GM21360 (cell line): ENCODE data around the gene C1orf116.

Experiments
- ATAC-seq: cut with Tn5 transposase; IDR thresholded peaks from one replicate; pipeline ENCODE4 v1.9.1; 2021; ENCODE audit warnings: mild to moderate bottlenecking, moderate library complexity; ENCODE audit not compliant: unreplicated experiment

C1orf116 gene

DNA sequence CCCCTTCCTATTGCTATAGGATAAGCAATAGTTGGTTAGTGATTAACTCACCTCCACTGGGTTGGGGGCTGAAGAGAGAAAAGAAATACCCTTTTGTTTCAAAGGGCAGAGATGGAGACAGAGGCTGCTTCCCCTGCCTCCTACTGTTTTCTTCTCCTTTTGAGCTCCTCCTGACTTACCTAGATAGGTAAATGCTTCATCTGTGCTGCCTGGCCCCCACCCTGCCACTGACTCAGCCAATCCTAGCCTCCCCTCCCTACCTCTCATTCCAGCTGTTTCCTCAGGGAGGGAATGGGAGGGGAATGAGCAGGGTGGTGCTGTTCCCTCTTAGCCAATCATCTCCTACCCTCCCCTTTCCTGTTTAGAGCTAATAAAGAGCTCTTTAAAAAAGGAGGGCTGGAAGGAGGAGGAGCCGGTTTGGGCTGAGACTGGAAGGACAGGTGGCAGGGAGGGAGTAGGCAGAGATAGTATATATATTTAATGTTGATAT is at the start of gene C1orf116:
Gene C1orf116, minus strand, starts transcription at position 229 of the 490 bp plus-strand sequence. CDS start 5,158 bp downstream, outside the sequence.
- ATAC-seq: no peak

DNA sequence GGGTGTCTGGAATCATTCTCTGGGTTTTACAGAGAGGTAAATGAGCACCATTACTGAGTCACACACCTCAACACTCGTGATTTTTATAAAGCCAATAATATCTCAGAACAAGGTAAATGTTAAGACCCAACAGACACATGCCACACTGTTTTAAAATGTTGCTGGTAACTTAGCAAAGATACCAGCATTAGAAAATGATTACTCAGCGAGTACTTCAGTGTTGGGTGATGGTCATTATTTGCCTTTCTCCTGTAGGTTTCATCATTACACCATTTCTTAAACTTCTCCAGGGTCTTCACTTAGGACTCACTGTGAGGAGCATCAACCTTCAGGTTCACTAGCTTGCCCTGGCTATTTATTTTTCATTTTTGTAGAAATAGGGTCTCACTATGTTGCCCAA is 49.2 kb upstream of the C1orf116 start:
- no peak for ATAC-seq

DNA sequence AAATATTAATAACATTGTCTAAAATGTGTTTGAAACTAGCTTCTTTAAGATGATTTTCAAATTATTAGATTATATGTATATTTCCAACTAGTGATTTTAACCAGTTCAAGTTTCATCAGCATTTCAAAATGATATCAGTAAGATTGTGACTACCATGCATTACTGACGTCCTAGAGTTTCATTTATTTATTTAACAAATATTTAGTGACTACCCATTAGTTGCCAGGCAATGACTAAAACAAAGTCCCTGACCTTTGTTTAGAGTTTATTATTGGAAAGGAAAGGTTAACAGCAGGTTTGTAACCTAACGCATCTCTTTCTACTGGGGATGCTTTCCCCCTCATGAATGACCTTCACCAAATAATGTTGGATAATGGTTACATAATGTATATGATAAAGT is 48.5 kb upstream of the C1orf116 start:
- ATAC-seq: no peak

DNA sequence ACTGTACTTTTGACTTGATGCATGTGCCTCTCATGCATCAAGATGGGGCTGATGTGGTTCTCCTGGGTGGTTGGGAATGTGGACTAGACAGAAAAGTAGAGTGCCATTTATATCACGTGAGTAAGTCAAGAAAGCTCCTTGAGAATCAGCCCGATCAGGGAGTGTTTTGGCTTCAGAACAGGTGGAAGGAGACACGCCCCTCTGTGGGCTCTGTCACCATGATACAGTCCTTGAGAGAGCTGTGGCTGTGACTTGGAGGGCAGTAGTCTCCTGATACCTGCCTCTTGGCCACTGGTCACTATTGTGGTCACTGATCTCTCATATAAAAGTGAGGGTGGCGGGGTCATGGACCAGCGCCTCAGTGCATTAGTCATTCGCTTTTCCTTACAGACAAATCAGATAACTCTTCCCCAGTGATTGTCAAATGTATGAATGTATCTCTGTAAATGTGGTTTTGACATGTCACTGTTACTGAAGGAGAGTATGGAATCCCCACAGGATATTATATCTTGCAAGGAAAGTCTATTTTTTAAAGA is 47.2 kb upstream of the C1orf116 start:
- no peak for ATAC-seq

DNA sequence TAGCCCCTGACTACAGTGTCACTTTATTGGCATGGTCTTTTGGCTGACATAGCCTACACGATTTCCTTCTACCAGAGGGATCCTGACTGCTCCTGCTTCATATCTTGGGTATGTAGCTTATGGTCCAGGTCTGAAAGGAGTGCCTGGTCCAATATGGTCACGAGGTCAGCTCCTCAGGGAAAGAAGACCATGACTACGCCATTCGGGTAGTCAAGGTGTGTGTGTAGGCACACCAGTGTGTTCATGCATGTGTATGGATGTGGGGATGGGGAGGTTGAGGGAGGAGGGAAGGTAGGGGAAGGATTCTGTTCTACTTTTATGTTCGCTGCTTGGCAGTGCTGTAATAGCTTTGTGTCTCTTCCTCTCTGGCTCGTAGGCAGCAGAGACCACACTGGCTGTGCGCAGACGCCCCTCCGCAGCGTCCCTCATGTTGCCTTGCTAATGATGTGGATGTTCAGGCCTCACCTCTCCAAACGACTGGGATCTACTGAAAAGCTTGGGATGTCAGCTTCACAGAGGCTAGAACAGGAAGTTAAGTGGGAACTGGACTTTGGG is 46.1 kb upstream of the C1orf116 start:
- no peak for ATAC-seq

DNA sequence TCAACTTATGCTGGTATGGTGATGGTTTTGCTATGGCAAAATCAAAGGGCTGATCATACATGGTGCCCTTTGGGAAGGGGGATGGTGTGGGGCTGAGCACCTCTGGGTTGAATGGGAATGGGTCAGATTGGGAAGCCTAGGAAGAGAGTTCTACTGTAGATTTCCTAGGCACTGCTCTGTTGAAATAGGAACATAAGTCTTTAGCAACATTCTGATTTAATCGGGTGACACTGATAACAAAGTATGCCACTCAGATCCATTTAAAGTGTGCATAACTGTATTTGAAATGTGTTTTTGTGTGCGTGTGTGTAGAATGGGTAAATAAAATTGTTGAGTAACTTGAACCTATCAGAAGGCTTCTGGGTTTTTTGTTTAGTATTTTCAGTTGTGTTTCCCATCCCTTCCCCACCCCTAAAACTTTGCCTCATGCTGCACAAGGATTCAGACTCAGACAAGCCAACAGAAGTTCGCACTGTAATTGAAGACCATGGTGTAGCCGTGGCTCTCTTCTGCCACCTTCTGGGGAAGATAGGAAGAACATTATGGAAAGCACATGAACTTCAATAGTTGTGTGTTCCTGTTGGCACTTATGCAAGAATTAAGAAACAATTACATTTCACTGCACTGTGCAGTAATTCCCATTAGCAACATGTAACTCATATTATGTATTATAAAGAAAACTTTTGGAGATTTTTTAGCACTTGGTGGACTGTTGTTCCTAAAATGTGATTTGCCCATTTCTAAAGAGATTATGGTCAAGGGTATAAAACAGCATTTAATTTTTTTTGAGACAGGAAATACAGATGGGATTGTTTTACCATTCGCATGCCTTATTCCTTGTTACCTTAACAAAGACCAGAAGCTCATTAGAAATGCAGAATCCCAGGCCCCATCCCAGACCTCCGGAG is 45.2 kb upstream of the C1orf116 start:
- ATAC-seq: no peak

DNA sequence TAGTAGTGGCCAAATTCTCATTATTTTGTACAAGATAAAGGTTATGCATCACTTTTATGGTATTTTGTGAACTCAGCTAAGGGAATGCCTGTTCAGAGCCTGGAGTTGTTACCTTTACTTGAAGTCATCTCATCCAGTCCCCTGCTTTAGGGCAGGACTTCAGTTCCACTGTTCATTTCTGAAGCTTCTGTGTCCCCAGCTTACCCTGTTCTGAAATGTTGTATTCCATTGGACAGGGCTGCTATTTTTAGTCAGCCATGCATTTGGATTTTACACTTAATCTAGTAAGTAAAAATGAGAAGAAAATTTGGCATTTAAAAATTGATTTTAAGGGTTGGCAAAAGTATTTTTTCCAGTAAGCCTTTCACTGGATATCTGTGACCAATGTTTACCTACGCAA is 44.5 kb upstream of the C1orf116 start:
- ATAC-seq: no peak

DNA sequence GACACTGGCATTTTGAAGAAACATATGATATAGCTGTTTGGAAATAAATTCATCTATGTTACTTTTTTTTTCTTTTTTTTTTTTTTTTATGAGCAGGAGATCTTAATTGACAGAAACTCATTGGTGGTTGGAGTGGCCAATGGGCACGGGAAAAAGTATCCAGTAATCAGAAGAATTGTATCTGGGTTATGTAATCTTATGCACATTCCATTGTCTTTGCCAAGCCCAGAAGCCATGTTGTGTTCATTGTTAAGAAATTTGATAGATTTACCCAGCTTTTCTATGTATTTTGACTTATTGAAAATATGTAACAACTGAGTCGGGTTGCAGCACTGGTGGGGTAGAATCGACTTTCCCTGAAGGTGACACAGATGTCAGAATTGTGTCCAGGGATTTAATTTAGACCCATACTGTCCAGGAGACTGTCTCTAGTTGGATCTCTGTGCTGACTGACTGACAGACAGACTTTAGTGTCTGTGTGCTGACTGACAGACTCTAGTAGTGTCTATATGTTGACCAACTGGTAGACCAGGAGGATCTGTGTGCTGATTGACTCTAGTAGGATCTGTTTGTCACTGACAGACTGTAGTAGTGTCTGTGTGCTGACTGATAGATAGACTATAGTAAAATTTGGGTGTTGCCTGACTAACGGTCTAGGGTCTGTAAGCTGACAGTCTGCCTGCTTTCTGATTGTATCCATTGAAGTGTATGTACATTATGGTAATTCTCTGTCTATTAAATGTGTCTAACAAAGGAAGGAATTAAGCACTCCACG is 43.8 kb upstream of the C1orf116 start:
- no peak for ATAC-seq

DNA sequence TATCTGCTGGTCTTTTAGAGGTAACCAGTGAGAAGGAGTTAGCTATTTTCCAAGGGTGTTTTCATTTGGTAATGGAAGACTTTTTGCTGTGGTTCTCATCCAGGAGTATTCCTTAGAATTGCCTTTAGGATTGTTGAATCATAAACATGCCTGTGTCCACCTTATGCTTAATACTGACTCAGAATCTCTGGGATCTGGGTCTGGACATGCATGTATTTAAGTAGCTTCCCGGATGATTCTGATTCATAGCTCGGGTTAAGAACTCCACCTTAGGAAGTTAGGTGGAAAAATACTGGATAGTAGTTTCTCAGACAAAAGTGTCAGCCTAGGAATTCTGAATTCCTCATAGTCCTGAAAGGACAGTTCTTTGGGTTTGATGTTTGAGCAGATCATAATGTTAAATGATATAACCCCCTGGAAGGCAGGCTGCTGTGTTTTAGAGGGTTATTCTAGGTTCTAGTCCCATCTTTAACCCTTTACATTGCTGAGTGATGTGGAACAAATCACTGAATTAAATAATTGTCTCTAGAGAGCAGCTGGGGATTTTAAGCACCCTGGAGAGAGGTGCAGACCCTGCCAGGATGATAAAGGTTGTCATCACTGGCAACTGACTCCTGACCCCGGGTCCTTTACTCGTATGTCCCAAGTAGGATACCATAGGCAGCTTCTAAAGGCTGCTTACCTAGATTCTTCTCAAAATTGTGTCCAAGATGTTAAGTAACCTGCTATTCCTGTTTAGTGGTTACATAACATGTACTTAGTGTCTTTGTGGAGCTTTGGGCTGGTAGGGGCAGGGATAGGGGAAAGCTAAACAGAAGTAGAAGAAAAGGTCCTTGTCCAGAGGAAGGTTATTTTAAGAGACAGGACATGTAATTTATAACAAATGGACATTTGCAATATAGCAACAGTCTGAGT is 41.6 kb upstream of the C1orf116 start:
- ATAC-seq: no peak

DNA sequence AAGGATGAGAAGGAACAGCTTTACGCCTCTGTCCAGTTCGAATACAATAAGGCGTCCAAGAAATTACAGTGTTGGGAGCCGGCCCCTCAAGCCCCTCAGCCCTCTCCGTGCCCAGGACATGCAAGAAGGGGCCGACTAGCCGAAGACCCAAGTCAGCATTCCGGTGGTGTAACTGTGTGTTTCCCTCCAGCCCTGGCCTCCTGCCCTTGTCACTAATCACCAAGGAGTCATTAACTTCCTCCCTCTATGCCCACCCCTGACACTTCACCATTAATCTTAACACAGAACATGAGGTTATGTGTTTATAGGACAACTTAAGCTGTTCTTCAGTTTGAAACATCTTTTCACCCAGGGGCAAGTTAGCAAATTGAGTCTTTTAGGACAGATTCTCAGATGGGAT is 39.7 kb upstream of the C1orf116 start:
- no peak for ATAC-seq

DNA sequence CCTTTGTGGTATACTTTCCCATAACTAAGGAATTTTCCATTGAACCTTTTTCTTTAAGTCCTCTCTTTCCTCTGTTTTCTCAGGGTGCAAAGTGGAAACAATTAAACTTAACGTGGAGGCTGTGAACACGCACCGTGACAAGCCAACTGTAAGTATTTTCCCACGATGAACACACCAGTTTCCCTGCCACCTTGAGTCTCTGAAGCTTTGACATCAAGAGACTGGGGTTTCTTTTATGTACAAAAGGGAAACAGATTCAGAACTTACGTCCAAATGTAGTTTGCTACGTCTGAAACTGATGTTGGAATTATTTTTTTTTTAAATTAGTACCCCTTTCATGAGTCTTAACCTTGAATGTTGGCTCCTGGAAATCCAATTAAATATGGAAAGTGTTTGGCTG is 38.9 kb upstream of the C1orf116 start:
- no peak for ATAC-seq

DNA sequence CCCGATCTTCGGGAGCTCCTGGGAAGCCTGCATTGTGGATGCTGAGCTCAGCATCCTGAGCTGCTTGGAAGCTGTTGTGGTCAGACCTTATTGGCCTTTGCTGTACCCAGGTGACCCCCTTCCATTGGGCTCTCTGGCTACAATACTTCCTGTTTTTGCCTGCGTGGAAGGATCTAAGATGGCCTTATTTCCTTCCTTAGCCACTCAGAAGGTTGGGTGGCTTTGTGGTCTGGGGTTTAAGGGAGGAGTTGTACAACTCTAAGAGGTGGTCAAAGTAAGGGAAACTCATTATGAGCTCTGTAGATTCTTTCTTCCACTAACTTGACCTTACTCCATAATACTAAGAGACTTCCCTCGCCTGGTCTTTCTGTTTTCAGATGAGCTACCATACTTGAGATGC is 38.3 kb upstream of the C1orf116 start:
- ATAC-seq: no peak

DNA sequence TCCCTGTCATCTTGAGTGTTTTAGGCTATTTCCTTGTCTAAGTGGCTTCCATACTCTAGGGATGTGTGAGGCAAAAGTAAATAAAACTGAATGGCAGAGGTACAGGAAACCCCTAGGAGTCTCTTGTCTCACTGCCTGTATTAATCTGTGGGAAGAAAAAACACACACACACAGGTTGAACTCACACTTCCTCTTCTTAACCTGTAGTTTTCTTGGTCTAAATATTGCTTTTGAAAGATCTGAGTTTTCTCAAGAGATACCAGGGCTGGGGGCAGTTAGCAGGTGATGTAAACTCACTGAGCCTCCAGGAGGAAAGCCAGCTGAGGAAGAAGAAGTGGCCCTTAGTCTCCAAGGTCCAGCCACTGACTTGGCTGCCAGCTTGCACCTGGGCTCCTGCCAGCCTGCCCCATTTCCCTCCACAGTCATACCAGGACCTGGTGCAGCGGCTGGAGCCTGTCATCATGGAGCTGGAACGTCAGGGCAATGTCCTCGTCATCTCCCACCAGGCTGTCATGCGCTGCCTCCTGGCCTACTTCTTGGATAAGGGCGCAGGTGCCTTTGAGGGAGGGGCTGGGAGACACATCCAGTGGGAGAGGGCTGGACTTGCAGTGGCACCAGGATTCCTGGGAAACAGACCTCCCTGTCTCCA is 37.4 kb upstream of the C1orf116 start:
- ATAC-seq: no peak

DNA sequence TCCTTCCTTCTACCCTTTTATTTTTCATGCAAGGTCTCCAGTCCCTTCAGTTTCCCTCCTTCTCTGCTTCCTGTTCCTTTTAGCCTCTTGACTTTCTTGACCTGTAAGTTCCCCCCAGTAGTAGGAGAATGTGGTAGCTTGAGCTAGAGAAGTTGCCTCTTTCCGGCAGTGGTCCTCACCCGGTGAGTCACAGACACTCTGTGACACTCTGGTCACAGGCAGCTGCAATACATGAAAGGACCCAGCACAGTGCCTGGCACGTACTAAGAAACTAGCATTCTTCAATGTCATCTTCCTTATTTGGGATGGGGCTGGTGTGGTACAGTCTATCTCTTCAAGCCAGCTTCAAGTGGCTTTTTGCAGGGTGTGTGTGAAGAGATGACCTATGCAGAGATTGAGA is 36.5 kb upstream of the C1orf116 start:
- no peak for ATAC-seq

DNA sequence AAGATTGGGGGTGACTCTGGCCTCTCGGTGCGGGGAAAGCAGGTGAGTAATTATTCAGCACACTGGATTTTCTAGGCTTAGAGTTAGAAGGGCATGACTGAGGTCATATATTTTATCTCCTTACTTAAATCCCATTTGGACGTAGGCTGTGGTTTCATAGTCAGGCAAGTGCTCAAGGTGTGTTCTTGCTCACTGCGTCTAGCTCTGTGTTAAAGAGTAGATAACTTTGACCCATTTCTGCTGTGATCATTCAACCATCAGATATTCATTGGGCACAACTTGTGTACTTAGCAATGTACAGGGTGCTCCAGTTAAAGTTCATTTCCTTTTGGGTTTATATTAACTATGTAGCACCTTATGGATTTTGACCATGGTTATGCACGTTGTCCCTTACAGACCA is 35.1 kb upstream of the C1orf116 start:
- ATAC-seq: no peak

DNA sequence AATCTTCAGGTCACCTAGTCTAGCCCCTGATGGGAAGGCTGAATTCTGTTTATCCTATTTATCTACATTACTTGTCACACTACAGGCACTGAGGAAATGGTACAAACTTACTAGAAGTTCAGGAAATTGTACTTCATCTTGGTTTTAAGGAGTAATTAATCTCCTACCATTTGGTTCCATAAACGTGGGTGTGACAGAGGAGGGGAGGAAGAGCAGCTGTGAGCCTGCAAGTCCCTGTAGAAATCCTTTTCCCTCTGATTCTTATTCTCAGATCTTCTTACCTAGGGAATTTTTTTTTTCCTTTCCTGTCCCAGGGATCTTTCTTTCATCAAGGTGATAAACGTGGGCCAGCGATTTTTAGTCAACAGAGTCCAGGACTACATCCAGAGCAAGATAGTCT is 34.6 kb upstream of the C1orf116 start:
- no peak for ATAC-seq

DNA sequence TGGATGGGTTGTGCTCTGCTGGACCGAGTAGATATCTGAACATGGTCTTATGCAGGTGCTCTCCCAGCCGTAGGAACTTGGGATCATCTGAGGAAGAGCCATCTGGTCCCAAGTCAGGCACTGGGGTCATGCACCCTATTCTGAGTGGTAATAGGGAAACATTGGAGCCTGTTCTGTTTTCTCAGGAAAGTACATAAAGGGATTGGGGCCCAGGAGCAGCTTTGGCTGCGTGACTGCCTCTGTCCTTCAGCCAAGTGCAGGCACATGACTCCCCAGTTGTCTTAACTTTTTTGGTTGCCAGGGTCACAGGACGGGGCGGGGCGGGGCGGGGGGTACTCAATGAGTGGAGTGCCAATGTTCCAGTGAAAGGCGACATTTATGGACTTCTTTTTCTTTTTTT is 32.0 kb upstream of the C1orf116 start:
- ATAC-seq: no peak

DNA sequence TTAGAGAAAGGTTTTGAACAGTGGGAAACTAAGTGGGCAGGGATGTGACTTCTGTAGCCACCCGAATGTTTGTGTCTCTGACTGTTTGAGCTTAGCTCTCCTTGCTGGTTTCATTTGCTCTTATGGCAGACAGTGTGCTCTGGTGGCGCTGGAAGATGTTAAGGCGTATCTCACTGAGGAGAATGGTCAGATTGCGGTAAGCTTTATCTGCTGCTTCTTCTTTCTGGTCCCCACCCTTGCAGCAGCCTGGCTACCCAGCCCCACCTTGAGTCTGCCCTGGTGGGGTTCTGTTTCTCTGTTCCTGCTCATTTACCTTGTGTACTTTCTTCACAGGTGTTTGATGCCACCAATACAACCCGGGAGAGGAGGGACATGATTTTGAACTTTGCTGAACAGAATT is 30.5 kb upstream of the C1orf116 start:
- ATAC-seq: no peak

DNA sequence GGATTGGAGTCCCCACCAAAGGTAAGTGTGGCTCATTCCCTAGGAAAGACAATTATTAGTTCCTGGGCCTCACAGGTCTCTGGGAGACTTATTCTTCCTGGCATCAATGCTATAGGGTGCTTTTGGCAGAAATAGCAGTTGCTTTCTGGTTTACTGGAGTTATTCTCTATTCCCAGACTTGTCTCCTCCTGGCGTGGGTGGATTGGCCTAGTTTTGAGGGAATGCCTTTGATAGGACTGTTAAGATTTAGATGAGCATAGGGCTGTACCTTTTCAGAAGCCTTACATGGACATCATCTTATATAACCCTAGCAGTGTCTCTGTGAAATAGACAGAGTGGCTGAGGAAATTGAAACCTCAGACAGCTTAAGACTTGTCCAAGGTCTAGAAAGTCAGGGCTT is 29.5 kb upstream of the C1orf116 start:
- no peak for ATAC-seq

DNA sequence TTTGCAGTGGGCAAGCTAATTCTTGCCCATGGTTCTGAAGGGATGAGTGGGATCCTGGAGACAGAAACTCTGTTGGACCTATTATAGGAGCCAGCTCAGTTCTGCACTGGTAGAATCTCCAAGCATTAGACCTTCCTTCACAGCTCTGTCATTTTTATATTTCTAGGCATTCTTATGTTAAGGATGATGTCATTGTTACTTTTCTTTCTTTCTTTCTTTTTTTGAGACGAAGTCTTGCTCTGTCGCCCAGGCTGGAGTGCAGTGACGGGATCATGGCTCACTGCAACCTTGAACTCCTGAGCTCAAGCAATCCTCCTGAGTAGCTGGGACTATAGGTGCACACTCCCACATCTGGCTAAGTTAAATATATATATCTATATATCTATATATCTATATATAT is 28.0 kb upstream of the C1orf116 start:
- ATAC-seq: no peak
